HG03558 (cell line): Measurements from ENCODE around the gene KIAA1671.
"Not testable (repeated sequence)": the region's sequence is repeated elsewhere in the genome, so short reads cannot be mapped to it uniquely, and the experiment has no call there.

Experiments
- ATAC-seq: cut with Tn5 transposase; IDR thresholded peaks from one replicate; pipeline ENCODE4 v1.9.1; 2021; ENCODE audit warnings: moderate number of reproducible peaks; ENCODE audit not compliant: unreplicated experiment; ENCODE audit errors: extremely low read depth

KIAA1671 gene

DNA sequence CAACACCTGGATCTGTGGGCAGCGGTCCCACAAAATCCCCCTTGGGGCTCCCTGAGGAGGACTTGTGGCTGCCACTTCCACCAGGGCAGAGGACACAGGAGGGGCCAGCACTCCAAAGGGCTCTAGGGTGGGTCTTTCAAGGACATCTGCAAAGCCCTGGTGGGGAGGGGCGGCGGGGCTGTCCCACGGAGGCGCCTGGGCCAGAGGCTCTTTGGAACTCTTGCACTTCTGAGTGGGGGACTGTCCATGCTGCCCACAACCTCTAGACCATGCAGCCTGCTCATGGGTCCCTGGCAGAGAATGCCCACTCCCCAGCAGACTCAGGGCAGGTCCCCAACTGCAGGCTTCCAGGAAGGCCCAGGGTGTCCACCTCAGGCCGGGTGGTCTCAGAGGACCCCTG lies 225.8 kb downstream of the KIAA1671 start:
- ATAC-seq: not testable (repeated sequence)

DNA sequence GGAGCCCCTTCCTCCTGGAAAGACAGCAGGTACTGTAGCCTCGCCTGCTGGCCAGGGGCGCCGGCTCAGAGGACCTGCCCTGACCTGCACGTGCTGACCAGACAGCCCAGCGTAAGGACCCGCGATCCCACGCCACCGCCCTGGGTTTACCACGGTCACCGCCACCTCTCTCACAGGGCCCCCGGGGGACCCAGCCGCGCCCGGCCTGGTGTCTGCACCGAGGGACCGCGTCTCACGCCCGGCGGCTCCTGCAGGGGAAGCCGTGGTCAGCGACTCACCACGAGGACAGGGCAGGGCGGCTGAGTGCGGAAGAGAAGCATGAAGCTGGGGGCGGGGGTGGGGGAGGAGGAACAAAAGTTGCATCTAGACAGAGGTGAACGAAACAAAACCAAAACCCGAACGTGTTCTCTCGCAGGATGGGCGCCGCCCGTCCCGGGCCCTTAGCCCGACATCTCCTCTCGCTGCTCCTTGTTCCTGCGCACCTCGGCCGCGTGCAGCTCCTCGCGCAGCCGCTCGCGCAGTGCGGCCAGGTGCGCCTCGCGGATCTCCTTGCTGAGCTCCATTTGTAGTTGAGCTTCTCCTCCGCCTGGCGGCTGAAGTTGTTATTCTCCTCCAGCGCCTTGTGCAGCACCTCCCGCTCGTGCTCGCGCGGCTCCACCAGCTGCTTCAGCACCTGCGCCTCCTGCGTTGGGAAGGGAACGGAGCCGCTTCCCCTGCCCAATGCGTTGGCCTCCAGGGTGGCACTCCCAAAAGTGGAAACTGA lies 226.5 kb downstream of the KIAA1671 start:
- ATAC-seq: not testable (repeated sequence)

DNA sequence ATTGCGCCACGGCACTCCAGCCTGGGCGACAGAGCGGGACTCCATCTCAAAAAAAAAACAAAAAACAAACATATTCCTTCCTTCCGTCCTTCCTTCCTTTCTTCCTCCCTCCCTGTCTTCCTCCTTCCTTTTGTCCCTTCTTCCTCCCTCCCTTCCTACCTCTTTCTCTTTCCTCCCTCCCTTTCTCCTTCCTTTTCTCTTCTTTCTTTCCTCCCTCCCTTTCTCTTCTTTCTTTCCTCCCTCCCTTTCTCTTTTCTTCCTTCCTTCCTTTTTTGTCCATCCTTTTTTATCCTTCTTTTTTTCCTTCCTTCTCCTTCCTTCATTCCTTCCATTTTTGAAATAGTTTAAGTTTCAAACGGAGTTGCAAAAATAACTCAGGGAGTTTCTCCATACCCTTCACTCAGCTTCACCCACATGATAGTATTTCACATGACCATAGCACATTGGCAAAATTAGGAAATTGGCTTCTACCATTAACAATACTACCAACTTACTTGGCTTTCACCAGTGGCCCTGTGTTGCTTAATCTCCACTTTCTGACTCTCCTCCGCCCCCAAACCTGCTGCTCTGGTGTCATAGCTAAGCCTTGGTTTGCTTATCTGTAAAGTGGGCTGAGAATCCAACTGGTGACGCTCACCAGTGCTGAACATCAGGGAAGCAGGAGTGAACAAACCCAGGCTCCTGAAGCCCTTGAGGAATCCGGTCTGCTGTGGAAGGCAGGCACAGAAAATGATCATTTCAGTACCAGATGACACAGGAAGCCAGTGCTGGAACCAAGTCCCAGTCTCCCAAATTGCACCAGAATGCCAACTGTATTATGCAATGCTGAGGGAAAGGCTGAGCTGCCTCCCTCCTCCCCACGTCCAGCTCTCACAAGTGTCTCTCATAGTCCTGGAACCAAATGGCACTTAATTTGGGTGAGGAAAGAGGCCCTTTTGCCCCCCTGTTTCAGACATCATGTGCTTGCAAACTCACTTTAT lies 229.9 kb downstream of the KIAA1671 start:
- no peak for ATAC-seq

DNA sequence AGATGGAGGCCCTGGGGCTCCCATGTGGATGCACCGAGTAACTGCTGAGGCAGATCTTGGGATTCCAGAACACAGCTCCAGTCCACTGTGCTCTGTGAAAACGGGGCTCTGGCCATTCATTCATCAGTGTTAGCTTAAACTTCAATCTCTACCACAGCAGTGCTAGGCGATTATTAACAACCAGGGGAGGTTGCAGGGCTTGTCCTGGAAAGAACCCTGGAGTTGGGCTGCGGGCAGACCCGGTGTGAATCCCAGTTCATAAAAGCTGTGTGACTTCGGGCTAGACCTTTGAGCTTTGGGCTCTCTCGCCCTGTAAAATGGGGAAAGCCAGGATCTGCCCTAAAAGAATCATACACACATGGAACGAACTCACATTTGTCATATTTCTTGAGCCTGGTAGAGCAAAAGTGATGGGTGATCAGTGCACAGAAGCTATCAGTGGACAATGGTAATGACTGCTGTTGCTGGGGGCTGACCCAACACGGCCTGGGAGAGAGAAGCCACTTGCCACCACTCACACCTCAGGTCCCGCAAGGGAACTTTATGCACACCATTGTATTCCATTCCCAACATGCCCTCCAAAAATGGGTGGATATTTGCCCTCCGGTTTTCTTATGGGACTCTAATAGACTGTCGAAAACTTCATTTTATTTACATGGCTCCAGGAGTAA lies 231.6 kb downstream of the KIAA1671 start:
- ATAC-seq: no peak

DNA sequence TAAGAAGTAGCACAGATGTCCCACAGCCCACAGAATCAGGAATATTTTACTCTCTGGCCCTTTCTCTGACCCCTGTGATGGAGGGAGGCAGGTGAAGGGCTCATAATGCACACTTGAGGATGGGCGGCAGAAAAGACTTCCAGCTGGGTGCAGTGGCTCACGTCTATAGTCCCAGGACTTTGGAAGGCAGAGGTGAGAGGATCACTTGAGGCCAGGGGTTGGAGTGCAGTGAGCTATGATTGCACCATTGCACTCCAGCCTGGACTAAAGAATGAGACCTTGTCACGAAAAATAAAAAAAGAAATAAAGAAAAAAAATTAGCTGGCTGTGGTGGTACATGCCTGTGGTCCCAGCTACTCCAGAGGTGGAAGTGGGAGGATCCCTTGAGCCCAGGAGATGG lies 233.6 kb downstream of the KIAA1671 start:
- no peak for ATAC-seq

DNA sequence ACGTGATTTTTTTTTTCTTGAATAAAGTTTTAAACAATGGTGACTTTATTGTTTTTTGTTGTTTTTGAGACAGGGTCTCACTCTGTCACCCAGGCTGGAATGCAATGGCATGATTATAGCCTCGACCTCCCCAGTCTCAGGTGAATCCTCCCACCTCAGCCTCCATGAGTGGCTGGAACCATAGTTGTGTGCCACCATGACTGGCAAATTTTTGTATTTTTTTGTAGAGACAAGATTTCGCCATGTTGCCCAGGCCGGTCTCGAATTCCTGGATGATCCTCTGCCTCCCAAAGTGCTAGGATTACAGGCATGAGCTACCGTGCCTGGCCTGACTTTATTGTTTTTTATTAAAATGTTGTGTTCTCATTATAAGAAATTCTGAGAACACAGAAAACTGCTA lies 235.0 kb downstream of the KIAA1671 start:
- no peak for ATAC-seq

DNA sequence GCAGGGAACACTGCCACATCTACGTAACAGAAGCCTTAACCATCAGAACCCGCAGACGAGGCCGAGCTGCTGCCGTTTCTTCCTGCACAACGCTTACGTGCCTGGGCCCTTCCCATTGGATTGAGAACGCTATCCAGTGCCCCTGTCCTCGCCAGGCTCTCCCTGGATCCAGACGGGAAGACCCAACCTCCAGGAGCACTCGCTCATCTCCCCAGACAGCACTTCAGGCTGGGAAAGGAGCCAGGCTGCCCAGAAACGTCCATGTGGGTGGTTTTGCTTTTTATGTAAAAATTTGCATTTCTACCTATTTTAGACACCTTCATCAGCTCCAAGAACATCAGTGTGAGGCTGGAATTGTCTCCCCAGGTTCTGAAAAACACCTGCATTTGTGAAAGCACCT lies 239.9 kb downstream of the KIAA1671 start:
- no peak for ATAC-seq

DNA sequence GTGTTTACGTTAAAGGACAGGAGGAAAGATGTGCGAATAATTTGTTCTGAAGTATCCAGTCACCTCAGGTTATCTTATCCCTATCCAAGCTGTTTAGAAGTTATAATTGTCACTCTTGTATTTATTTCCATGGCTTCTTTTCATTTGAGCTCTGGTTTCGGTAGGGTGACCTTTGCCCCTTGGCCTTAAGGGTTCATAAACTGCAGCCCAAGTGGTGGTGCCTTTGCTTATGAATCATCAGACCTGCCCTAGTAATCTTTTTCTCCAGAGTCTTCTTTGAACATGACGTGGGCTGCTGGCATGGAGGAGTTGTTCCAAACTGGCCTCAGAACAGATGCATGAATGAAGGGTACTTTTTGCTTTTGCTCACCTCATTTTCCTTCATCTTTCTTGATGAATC lies 240.6 kb downstream of the KIAA1671 start:
- ATAC-seq: no peak

DNA sequence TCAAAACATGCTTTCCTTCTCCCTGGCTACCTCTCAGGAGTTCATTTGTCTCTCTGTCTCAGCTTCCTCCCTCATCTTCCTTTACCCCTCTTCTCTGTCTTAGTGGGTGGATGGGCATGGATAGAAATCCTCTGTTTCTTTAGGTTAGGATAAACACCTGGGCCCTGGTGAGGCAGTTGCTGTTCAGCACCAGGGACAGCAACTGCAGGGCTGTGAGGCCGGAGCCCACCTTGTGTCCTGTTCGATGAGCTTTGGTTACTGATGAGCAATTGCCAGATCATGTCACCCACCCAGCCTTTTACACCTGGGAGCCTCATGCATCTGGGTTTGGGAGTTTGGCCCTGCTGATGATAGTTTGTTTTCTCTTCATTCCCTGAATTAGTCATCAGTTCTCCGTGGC lies 241.0 kb downstream of the KIAA1671 start:
- ATAC-seq: no peak

DNA sequence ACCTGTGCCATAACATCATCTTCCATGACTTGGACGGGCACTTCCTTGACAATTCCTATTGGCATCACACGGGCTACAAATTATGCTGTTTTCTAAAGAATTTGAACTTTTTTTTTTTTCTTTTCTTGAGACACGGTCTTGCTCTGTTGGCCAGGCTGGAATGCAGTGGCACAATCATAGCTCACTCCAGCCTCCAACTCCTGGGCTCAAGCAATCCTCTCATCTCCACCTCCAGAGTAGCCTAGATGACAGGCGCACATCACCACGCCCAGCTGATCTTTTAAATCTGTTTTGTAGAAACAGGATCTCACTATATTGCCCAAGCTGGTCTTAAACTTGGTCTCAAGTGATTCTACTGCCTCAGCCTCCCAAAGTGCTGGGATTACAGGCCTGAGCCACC lies 243.8 kb downstream of the KIAA1671 start:
- ATAC-seq: no peak

DNA sequence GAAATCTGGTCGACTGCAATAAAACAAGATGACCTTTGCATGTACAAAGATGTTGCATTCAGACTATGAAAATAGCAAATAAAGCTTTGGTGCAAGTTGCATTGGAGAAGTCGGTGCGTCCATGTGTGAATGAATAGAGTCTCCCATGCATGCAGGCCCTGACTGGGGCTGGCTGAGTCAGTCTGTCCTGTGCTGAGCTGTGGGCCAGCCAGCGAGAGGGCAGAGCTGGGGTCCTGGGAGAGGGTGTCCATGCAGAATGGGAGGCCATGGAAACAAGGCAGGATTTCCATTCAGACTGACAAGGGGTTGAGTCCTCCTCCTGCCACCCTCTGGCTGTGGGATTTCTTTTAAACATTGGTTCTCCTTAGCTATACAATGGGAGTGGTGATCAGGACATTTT lies 244.8 kb downstream of the KIAA1671 start:
- ATAC-seq: no peak

DNA sequence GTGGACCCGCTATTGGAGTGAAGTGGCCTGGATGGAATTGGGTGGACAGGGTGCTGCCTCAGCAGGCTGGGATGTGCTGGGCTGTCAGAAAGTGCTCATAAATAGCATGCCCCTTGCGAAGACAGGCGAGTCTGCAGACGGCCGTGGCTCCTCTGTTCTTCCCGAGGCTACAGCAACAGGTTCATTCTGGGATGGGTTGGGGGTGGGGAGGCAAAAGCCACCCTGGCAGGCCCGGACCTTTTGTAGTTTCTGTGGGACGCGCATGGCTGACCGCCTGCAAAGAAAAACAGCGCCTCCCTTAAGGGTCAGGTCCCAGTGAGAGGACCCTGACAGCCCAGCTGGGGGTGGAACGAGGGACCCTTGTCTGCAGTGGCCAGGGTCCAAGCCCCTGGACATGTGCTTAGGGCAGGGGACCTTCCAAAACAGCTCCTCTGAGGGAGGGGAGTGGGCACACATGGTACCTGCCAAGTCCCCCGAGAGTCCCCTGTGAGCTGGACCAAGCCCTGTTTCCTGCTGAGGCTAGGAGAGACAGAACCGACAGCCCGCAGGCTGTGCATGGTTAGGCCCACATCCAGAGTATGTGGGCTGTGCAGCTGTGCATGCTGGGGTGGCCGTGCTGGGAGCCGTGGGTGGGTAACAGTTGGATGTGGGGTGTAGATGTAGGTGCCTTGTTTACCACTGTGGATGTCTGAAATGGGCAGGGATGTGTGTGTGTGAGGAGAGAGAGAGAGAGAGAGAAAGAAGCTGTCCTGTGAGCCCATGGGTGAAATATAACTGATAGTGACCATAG lies 247.4 kb downstream of the KIAA1671 start, which contains the start of gene CRYBB3:
Gene CRYBB3 (plus strand): TSS at position 128 of the 790 bp plus-strand sequence. CDS start 1,539 bp downstream, outside the sequence.
- no peak for ATAC-seq

DNA sequence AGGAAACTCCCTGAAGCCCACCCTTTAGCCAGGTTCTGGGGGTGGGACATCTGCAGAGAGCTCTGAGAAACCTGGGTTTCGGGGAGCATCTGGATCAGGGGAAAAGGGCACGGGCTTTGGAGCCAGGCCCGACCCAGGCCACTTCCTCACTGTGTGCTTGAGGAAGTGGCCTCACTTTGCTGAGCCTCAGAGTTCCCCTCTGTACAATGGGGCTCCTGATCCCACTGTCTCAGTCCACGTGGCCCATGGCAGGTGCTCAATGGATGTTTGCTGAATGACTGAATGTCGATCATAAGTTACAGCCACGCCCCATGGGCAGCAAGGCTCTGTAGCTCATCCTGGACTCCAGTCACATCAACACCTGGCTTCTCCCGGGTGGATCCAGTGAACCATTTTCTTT lies 248.5 kb downstream of the KIAA1671 start:
- no peak for ATAC-seq

DNA sequence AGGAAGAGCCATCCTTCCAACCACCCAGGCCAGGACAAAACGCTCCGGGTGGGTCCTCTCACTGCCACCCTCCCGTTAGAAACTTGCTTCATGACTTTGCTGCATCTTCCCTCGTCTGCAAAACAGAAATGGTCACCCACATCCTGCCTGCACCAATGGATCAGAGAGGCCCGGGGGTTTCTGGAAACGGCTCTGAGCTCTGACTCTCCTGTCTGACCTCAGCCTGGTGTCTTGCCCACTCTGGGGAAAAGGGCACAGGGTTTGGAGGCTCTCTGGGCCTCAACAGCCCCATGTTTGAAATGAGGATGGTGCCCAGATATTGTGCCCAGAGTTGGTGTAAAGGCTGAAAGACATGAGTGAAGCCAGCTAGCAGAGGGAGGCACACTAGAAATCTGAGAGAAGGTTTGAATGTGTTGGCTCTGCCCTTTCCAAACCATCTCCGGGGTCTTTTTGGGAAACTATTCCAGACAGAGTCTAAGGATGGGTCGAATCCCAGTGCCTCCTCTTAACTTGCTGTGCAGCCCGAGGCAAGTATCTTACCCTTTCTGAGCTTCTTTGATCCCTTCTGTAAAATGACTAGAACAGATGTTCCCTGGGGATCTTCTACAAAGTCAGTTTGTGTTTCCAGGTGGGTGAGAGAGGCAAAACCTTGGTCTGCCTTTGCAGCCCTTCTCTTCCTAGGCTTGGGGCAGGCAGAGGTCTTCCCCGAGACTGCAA lies 249.2 kb downstream of the KIAA1671 start:
- no peak for ATAC-seq

DNA sequence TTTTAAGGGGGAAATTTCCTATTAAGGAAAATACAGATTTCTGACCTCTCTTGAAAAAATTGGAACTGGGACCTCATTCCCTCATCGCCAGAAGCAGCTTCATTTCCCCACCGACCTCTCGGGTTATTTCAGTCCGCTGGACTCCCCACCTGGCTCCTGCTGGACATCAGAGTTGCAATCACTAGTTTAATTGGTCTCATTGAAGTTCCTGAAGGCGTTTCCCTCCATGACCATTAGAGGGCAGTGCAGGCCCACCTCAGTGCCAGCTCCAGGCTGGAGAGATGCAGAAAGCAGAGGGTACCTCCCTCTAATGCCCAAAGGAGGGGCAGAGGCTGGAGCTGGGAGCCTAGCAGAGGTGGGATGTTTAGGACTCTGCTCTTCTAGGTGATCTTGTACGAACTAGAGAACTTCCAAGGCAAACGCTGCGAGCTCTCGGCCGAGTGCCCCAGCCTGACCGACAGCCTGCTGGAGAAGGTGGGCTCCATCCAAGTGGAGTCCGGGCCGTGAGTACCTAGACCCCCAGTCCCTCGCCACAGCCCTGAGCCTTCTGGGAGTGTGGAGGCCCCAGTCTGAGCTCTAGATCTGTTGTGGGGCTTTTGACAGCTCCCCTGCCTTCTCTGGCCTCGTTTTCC lies 249.9 kb downstream of the KIAA1671 start:
- no peak for ATAC-seq

DNA sequence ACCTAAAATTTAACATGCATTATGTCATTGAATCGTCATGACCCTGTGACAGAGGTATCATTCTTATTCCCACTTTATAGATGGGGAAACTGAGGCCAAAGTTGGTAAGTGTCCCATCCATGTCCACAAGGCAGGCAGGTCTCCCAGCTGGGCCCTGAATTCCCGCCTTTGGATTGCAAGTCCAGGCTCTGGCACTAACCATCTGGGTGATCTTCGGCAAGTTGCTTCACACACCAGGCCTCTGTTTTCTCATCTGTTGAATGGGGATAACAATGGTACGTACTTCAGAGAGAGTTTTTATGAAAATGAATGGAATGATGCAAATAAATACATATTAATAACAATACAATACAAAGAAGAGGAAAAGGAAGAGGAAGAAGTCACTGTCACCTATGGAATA lies 250.6 kb downstream of the KIAA1671 start:
- no peak for ATAC-seq

DNA sequence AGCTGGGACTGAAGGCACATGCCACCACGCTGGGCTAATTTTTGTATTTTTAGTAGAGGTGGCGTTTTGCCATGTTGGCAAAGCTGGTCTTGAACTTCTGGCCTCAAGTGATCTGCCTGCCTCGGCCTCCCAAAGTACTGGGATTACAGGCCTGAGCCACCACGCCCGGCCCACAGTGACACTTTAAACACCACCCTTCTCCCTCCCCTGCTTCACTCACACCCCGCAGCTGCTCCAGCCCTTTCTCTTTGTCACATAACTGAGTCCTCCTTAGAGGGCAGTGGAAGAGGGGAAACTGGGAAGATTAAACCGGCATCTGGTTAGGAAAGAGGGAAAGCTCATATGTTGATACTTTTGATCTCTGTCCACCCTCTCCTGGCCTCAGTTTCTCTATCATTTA lies 252.0 kb downstream of the KIAA1671 start:
- ATAC-seq: not testable (repeated sequence)

DNA sequence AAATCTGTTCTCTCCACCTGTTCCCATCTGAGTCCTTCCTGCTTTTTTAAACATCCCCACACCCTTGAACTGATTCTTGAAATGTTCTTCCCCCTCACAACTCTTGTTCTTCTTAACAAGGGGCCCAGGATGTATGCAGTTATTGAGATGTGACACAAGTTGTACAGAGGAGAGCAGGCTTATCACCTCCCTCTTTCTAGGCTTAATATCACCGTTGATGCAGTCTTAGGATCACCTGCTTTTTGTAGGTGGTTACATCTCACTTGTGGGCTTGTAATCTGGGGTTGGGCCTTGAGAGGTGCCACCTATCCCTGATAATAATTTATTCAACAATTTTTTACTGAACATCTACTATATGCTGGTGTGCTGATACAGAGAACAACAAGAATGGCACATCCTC lies 253.3 kb downstream of the KIAA1671 start:
- ATAC-seq: no peak

DNA sequence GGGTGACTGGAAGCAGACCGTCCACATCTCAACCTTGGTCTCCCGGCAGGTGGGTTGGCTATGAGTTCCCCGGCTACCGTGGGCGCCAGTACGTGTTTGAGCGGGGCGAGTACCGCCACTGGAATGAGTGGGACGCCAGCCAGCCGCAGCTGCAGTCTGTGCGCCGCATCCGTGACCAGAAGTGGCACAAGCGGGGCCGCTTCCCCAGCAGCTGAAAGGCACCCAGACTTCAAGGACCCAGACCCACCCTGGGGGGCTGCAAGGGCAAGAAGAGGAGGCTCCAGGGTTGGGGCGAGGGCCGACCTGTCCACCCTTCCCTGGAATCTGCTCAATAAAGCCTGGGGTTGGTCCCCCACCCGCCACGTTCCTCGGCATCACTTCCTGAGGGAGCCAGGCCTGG lies 254.5 kb downstream of the KIAA1671 start:
- ATAC-seq: no peak
